GM18505 (cell line): Measurements from ENCODE around the gene GCNT2.

ENCODE experiments used
- ATAC-seq: cut with Tn5 transposase; IDR thresholded peaks from one replicate; pipeline ENCODE4 v1.9.1; 2021; ENCODE audit not compliant: unreplicated experiment
- POLR2A ChIP-seq: IDR thresholded peaks from 4 replicates; pipeline ENCODE4 v1.6.1; 2011; ENCODE audit warnings: borderline replicate concordance; ENCODE audit not compliant: insufficient read depth, insufficient read length; ENCODE audit errors: extremely low read depth

Gene GCNT2

GRCh38 chr6:10543488-10543887 lies 22.3 kb downstream of the GCNT2 start:
- no peak for TF ChIP-seq POLR2A
- ATAC-seq: no peak

- TF ChIP-seq POLR2A: no peak
- no peak for ATAC-seq
Measured at GRCh38 chr6:10545482-10545881, 24.3 kb downstream of the GCNT2 start.

GRCh38 chr6:10547809-10548208 lies 26.7 kb downstream of the GCNT2 start:
- TF ChIP-seq POLR2A: no peak

GRCh38 chr6:10550764-10551163 lies 29.6 kb downstream of the GCNT2 start:
- ATAC-seq: no peak

More at GRCh38 chr6:10547809-10548208, 26.7 kb downstream of the GCNT2 start:
- no peak for ATAC-seq

GRCh38 chr6:10552270-10552810 lies 31.2 kb downstream of the GCNT2 start:
- no peak for ATAC-seq
- no peak for TF ChIP-seq POLR2A

More at GRCh38 chr6:10550764-10551163, 29.6 kb downstream of the GCNT2 start:
- no peak for TF ChIP-seq POLR2A

- TF ChIP-seq POLR2A: no peak
- no peak for ATAC-seq
Measured at GRCh38 chr6:10553871-10554270, 32.7 kb downstream of the GCNT2 start.

- ATAC-seq: no peak
Measured at GRCh38 chr6:10554826-10555225, 33.7 kb downstream of the GCNT2 start.

GRCh38 chr6:10555625-10556309 lies 34.6 kb downstream of the GCNT2 start:
- TF ChIP-seq POLR2A: no peak
- ATAC-seq: no peak

More at GRCh38 chr6:10554826-10555225, 33.7 kb downstream of the GCNT2 start:
- TF ChIP-seq POLR2A: no peak

GRCh38 chr6:10556589-10556988 lies 35.4 kb downstream of the GCNT2 start:
- no peak for TF ChIP-seq POLR2A
- ATAC-seq: no peak

GRCh38 chr6:10556992-10557391 lies 35.8 kb downstream of the GCNT2 start:
- ATAC-seq: no peak
- TF ChIP-seq POLR2A: no peak

- ATAC-seq: no peak
- TF ChIP-seq POLR2A: no peak
Measured at GRCh38 chr6:10557913-10558312, 36.8 kb downstream of the GCNT2 start.

- no peak for TF ChIP-seq POLR2A
- no peak for ATAC-seq
Measured at GRCh38 chr6:10558565-10558964, 37.4 kb downstream of the GCNT2 start.

GRCh38 chr6:10559522-10560152 lies 38.5 kb downstream of the GCNT2 start:
- ATAC-seq: no peak
- TF ChIP-seq POLR2A: no peak
